ENCODE data around the gene TUBGCP3. TPM values are rescaled to one million over a fixed set of nuclear protein-coding genes. Genes with fewer than 3 reads are reported as not detected.
"Not testable (repeated sequence)": the region's sequence is repeated elsewhere in the genome, so short reads cannot be mapped to it uniquely, and the experiment has no call there.

The TUBGCP3 gene
- total RNA-seq, 1 experiment from 2014 or later: 13.7 TPM

- no peaks in the 10 kb centered on the region for H3K36me3 Mint-ChIP-seq (ENCODE audit: insufficient read depth, unreplicated experiment)
- BruUV-seq (replicated peaks): no TSS peak
- no peaks in the 10 kb centered on the region for H3K9me3 Mint-ChIP-seq (ENCODE audit: low read depth, unreplicated experiment)
- no peak overlapping the region for H3K4me3 Mint-ChIP-seq (ENCODE audit: low read depth, unreplicated experiment)
- intact Hi-C loops (cut with micrococcal nuclease; ENCODE audit: unreplicated experiment): no loop called here
- DNase-seq: no peak
- CTCF ChIA-PET: no interaction called here
- no peaks in the 10 kb centered on the region for H3K27me3 Mint-ChIP-seq (ENCODE audit: unreplicated experiment)
- TF ChIP-seq, protein P1, sequence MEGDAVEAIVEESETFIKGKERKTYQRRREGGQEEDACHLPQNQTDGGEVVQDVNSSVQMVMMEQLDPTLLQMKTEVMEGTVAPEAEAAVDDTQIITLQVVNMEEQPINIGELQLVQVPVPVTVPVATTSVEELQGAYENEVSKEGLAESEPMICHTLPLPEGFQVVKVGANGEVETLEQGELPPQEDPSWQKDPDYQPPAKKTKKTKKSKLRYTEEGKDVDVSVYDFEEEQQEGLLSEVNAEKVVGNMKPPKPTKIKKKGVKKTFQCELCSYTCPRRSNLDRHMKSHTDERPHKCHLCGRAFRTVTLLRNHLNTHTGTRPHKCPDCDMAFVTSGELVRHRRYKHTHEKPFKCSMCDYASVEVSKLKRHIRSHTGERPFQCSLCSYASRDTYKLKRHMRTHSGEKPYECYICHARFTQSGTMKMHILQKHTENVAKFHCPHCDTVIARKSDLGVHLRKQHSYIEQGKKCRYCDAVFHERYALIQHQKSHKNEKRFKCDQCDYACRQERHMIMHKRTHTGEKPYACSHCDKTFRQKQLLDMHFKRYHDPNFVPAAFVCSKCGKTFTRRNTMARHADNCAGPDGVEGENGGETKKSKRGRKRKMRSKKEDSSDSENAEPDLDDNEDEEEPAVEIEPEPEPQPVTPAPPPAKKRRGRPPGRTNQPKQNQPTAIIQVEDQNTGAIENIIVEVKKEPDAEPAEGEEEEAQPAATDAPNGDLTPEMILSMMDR (IDR thresholded peaks at IDR 0.05; ENCODE audit: unreplicated experiment): no peak
- H3K27ac Mint-ChIP-seq (ENCODE audit: unreplicated experiment): no peak overlapping the region
- no peaks in the 10 kb centered on the region for H3K4me1 Mint-ChIP-seq (ENCODE audit: low read depth, unreplicated experiment)
Measured at GRCh38 chr13:112554214-112554850, 33.6 kb downstream of the TUBGCP3 start.

GRCh38 chr13:112548975-112549374 is 39.0 kb downstream of the TUBGCP3 start:
- intact Hi-C loops (cut with micrococcal nuclease; ENCODE audit: unreplicated experiment); H3K4me1 Mint-ChIP-seq (ENCODE audit: low read depth, unreplicated experiment); H3K27ac Mint-ChIP-seq (ENCODE audit: unreplicated experiment); H3K4me3 Mint-ChIP-seq (ENCODE audit: low read depth, unreplicated experiment); DNase-seq; BruUV-seq (replicated peaks); CTCF ChIA-PET; H3K36me3 Mint-ChIP-seq (ENCODE audit: insufficient read depth, unreplicated experiment); H3K9me3 Mint-ChIP-seq (ENCODE audit: low read depth, unreplicated experiment); H3K27me3 Mint-ChIP-seq (ENCODE audit: unreplicated experiment): not testable (repeated sequence)

DNA sequence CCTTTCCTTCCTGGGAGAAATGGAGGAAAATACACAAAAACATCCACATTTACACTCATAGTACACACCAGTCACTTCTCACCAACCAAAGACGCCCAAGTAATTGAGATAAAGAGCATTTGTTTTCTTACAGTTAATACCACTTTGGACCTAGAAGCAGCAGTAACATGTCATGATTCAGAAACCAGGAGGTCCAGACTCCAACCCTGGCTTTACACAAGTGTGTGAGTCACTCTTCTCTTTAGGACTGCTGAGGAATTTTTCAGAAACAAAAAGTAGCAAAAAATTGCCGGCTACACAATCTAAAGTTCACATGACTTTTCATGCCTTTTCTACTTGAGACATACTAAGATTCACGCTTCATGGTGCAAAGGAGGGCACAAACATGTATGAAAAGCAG is 42.1 kb downstream of the TUBGCP3 start:
- Mint-ChIP-seq H3K27ac (ENCODE audit: unreplicated experiment) (no peak overlapping the region), H3K4me3 (ENCODE audit: low read depth, unreplicated experiment) (no peak overlapping the region), H3K9me3 (ENCODE audit: low read depth, unreplicated experiment) (no peaks in the 10 kb centered on the region), H3K27me3 (ENCODE audit: unreplicated experiment) (no peaks in the 10 kb centered on the region), H3K36me3 (ENCODE audit: insufficient read depth, unreplicated experiment) (no peaks in the 10 kb centered on the region), H3K4me1 (ENCODE audit: low read depth, unreplicated experiment) (no peaks in the 10 kb centered on the region)
- TF ChIP-seq, protein P1 (IDR thresholded peaks at IDR 0.05; ENCODE audit: unreplicated experiment): no peak
- intact Hi-C loops (cut with micrococcal nuclease; ENCODE audit: unreplicated experiment): no loop called here
- BruUV-seq (replicated peaks): no TSS peak
- DNase-seq: no peak
- CTCF ChIA-PET: no interaction called here

- no peak for DNase-seq
- no peak overlapping the region for H3K27ac Mint-ChIP-seq (ENCODE audit: unreplicated experiment)
- H3K4me3 Mint-ChIP-seq (ENCODE audit: low read depth, unreplicated experiment): no peak overlapping the region
- H3K9me3 Mint-ChIP-seq (ENCODE audit: low read depth, unreplicated experiment): no peaks in the 10 kb centered on the region
- intact Hi-C loops (cut with micrococcal nuclease; ENCODE audit: unreplicated experiment): no loop called here
- H3K4me1 Mint-ChIP-seq (ENCODE audit: low read depth, unreplicated experiment): no peaks in the 10 kb centered on the region
- no peaks in the 10 kb centered on the region for H3K27me3 Mint-ChIP-seq (ENCODE audit: unreplicated experiment)
- no peaks in the 10 kb centered on the region for H3K36me3 Mint-ChIP-seq (ENCODE audit: insufficient read depth, unreplicated experiment)
- CTCF ChIA-PET: no interaction called here
- BruUV-seq (replicated peaks): no TSS peak
- TF ChIP-seq, protein P1 (IDR thresholded peaks at IDR 0.05; ENCODE audit: unreplicated experiment): no peak
Measured at GRCh38 chr13:112532837-112533745, 54.9 kb downstream of the TUBGCP3 start.
